Fibroblast of skin of abdomen (primary cell): ENCODE data around the gene OR2T29. TPM values are rescaled to one million over a fixed set of nuclear protein-coding genes. Genes with fewer than 3 reads are reported as not detected.
"Not testable (repeated sequence)": the region's sequence is repeated elsewhere in the genome, so short reads cannot be mapped to it uniquely, and the experiment has no call there.

Source experiments
- DNase-seq: peaks from one replicate; pipeline ENCODE4 v3.0.0-alpha.2; 2013
- polyA plus RNA-seq, 2 experiments: library from polyadenylated mRNA; unstranded; fragments of 120-200 nt; gene quantifications; one replicate each; pipeline ENCODE4 v1.2.1, GENCODE V29; 2013; ENCODE audit not compliant: insufficient read length in 2 of 2

OR2T29 gene, protein sequence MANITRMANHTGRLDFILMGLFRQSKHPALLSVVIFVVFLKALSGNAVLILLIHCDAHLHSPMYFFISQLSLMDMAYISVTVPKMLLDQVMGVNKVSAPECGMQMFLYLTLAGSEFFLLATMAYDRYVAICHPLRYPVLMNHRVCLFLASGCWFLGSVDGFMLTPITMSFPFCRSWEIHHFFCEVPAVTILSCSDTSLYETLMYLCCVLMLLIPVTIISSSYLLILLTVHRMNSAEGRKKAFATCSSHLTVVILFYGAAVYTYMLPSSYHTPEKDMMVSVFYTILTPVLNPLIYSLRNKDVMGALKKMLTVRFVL
- not detected for polyA plus RNA-seq (2013, experiment 1 of 2; ENCODE audit: insufficient read length)
- not detected for polyA plus RNA-seq (2013, experiment 2 of 2; ENCODE audit: insufficient read length)

DNA sequence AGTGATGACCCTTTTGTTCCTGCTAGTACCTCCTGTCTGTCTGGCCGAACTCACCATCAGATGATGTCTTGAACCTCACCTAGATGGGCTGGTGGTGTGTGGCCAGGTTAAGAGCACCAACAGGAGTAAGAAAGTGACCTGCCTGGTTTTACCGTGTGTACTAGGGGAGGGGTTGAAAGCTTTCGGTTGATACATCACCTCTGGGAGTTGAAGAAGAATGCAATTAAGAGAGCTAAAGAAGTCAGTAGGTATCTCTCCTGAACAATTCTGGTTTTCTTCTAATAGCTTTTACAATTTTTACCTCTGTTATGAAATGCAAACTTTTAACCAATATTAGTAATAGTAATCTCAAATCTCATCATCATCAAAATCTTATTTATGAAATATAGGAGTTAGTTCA, at the start of gene OR2T29:
Gene OR2T29, minus strand, starts transcription at position 101 of the 400 bp plus-strand sequence. CDS start 3,281 bp downstream, outside the sequence.
- DNase-seq = not testable (repeated sequence)

DNA sequence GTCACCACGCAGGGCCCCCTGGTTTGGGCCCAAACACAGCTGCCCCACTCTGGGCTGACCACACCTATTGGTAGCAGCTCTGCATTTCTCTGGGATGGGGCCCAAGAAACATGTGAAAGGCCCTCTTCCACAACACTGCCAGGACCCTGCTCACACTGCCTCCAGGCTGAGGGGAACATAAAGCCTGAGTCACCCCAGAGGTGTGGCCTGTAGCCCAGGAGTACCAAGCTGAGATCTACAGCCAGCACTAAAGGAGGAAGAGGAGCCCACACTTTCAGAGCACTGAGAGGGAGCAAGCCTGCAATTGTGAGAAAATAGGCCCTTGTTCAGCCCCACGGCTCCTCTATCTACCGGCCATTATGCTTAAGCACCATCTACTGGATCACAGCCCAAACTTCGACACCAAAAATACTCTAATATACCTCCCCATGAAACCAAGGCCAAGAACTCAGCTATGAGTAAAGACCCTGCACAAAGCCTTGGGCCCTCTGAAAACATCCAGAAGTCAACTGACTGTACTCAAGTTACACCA, 49.4 kb upstream of the OR2T29 start:
- no peak for DNase-seq

DNA sequence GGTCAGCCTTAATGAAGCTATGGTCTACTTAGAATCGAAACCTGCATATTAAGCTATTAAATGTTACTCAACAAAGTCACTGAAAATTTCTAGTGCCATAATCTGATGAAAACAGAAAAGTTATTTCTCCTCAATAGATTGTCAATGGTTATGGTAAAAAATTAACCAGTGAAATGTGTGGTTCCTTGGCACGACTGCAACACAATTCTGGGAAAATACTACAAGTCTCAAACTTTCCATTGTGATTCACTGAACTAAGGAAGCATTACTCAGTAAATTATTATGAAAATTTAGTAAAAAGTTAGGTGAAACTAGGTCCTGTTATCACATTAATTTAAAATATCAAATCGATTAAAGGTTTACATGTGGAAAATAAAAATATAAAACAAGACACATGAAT, 47.7 kb upstream of the OR2T29 start:
- DNase-seq = no peak

DNA sequence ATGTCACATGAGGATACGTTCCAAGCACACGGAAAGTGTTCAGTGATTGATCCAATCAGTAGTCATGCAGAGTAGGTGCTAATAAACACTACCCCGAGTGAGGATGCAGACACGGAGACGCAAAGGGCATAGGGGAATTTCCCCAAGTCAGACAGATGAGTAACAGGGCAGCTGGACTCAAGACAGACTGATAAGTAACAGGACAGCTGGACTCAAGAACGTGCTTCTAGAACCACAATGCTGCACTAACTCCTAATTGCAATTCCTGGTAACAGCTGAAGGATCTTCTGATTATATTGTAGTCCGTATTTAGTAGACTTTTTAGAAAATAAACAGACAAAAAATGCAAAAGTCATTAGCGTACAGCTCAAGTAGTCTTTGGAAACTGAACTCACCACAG, 36.8 kb upstream of the OR2T29 start:
- DNase-seq = no peak

DNA sequence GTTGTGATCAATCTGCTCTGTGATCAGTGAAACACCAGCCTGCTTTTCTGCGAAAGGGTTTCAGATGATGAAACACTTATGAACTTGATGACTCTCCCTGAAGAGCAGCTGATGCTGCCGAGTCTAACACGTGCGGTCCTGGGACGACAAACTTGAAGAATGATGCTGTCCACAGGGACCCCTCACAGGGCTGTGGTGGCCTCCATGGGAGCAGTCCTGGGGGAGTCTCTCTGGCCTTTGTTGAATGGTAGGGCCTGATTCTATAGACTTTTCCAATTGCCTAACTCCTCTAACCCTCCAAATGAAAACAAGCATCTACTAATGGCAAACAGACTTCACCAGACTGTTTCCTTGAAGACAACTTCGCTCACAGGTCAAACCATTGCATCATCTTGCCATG, 35.0 kb upstream of the OR2T29 start, which contains the start of gene OR2T10:
Gene OR2T10, minus strand, starts transcription at position 112 of the 400 bp plus-strand sequence. CDS start 3,932 bp downstream, outside the sequence.
- DNase-seq = no peak

DNA sequence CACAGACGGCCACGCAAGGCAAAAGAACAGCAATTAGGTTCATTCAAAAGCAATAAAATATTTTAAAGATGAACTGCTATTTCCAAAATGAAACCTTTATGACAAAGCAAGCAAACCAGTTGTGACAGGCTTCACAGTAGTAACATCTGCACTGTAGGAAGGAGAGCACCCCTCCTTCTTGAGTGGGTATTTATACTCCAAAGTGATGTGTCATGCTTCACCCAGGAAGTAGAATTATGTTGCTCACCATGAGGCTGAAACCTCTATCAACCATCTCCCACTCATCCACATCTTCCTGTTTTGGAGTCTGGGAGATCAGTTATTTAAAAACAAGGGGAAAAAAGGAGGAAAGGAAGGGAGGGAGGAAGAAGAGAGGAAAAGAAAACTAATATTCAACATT, 34.0 kb upstream of the OR2T29 start:
- DNase-seq = no peak

DNA sequence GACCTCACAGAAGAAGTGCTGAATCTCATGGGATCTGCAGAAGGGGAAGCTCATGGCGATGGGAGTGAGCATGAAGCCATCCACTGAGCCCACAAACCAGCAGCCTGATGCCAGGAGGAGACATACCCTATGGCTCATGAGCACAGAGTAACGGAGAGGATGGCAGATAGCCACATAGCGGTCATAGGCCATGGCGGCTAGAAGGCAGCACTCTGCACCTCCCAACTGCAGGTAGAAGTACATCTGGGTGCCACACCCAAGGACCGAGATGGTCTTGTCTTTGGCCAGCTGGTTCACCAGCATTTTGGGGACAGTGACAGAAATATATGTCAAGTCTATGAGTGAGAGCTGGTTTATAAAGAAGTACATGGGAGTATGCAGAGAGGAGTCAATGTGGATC, 30.7 kb upstream of the OR2T29 start:
- DNase-seq = no peak

DNA sequence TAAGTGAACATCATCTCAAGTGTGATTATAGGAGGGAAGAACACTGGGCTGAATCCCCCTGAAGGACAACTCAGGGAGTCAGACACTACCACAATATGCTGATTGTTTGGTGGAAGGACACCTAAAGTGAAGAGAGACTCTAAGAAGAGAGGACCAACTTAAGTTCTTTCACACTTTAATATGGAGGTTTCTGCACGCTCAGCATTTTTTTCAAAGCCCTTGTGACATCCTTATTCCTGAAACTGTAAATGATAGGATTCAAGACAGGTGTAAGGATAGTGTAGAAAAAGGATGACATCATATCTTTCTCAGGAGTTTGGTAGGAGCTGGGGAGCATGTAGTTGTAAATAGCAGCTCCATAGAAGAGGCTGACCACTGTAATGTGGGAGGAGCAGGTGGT, 30.1 kb upstream of the OR2T29 start:
- DNase-seq = no peak

DNA sequence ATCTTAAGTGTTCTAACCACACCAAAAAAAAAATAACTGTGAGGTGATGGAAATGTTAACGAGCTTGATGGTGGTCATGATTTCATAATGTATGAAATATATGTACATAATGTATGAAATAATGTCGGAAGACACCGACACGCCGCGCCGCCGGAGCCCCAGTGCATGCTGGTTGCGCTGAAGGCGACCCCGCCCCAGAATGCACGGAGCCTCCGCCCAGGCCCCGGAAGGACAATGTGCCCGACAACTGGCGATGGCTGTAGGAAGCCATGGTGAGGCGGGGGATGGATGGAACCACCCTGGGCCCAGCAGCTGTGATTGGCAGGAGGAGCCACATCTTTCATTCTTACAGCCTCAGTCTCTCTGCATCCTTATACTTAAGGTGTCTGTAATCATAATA, 27.5 kb upstream of the OR2T29 start:
- DNase-seq = no peak

DNA sequence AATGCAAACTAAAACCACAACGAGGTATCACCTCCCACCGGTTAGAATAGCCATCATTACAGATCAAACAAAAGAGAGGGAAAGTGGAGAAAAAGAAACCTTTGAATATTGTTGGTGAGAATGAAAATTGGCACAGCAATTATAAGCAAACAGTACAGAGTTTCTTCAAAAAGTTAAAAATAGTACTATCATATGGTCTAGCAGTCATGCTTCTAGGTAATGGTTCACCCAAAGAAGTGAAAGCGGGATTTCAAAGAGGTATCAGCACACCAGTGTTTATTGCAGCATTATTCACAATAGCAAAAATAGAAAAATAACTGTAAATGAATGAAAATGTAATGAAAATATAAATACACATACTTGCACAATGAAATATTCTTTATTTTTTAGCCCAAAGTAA, 26.8 kb upstream of the OR2T29 start:
- no peak for DNase-seq

DNA sequence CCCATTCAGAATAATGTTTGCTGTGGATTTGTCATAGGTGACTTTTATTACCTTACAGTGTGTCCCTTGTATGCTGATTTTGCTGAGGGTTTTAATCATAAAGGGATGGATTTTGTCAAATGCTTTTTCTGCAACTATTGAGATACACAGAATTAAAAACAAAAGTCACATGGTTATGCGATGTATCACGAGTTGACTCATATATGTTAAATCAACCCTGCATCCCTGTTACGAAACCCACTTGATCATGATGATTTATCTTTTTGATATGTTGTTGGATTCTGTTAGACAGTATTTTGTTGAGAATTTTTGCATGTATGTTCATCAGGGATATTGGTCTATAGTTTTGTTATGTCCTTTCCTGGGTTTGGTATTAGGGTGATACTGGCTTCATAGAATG, 22.7 kb upstream of the OR2T29 start:
- no peak for DNase-seq

DNA sequence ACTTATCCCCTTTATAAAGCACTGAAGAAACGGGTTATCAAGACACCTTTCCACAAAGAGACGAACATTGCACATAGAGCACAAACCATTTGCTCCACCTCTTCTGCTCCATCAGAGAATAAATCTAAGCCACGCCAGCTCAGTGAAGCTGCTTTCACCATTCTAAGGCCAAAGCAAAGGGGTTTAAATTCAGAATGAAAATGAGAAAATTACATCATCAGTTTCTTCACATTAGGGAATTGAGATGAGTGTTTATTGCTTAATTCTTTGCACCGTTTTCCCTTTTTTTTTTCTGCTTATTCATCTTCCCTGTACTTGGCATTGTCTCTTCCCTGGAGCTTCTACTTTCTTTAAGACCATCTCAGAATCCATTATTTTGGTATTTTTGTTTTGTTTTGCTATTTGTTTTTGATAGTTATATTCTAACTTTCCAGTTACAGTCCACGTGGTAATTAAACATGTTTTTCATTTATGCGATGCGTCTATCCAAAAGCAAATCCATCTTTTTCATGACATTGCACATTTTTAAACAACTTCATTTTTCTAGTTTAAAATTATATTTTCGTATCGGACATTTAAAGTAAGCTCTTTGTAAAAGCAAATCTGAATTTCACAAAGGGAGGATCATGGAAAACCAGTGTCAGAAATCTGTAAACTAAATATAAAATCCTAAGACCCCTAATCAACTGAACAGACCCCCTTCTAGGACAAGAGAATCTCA, 13.8 kb upstream of the OR2T29 start:
- DNase-seq = no peak

DNA sequence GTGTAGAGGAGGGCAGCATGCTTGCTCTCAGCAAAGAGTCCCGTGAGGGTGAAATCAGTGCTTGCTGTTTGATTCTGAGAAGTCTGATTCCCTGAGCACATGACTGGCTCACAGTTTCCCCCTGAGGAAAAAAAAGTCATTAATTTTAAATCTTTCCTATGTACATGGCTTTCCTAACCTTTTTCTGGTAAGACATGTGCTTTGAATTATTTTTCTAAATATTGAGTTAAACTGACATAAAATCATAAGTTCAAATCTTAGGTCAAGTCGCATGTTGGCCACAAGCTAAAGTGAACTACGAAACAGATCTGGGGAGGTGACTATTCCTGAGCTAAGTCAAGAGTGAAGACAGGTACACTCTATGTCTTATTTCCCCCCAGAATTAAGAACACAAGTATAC, 12.1 kb upstream of the OR2T29 start, which contains the start of gene OR2T34:
Gene OR2T34, minus strand, starts transcription at position 101 of the 400 bp plus-strand sequence. Its CDS starts 0 bp downstream, at position 101.
- DNase-seq = not testable (repeated sequence)

DNA sequence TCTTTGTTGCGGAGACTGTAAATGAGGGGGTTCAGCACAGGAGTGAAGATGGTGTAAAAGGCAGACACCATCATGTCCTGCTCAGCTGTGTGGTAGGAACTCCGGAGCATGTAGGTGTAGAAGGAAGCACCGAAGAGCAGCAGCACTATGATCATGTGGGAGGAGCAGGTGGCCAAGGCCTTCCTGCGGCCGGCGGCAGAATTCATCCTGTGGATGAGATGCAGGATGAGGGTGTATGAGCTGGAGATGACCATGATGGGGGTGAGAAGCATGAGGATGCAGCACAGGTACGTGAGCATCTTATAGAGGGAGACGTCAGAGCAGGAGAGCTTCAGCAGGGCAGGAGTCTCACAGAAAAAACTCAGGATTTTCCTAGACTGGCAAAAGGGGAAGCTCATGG, 11.3 kb upstream of the OR2T29 start:
- DNase-seq = not testable (repeated sequence)

DNA sequence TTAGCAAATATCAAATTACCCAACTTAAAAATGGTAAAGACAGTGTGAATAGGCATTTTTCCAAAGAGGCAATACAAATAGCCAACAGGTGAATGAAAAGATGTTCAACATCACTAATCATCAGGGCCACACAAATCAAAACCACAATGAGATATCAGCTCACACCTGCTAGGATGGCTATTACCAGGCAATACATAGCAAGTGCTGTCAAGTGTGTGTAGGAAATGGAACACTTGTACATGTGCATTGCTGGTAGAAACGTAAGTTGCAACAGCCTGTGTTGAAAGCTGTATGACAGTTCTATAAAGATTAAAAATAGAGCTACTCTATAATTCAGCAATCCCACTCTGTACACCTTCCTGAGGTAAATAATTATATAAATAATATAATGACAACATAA, 9.5 kb upstream of the OR2T29 start:
- not testable (repeated sequence) for DNase-seq

DNA sequence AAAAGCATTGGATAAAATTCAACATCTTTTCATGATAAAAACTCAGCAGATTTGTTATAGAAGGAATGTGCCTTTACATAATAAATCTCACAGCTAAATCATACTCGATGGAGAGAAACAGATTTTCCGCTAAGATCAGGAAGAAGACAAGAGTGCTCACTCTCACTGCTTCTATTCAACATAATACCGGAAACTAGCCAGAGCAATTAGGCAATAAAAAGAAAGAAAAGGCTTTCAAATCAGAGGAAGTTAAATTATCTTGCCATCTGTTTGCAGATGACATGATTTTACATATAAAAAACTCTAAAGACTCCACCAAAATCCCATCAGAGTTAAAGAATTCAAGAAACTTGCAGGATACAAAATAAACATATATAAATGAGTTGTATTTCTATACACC, 8.2 kb upstream of the OR2T29 start:
- DNase-seq = not testable (repeated sequence)

DNA sequence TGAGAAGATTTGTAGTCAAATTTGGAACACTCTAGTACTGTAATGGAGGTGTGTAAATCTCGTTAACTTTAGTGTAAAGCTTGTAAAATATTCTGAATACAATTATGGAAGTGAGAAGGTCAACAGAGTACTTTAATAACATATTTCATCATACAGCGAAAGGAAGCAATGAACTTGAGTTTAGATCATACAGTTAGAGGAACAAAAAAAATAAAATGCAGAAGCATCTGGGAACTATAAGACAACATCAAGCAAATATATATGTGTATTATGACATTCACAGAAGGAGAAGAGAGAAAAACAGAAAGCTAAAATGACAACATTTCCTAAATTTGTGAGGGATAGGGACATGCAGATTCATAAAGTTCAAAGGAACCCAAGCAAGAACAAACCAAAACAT, 6.5 kb upstream of the OR2T29 start:
- not testable (repeated sequence) for DNase-seq

DNA sequence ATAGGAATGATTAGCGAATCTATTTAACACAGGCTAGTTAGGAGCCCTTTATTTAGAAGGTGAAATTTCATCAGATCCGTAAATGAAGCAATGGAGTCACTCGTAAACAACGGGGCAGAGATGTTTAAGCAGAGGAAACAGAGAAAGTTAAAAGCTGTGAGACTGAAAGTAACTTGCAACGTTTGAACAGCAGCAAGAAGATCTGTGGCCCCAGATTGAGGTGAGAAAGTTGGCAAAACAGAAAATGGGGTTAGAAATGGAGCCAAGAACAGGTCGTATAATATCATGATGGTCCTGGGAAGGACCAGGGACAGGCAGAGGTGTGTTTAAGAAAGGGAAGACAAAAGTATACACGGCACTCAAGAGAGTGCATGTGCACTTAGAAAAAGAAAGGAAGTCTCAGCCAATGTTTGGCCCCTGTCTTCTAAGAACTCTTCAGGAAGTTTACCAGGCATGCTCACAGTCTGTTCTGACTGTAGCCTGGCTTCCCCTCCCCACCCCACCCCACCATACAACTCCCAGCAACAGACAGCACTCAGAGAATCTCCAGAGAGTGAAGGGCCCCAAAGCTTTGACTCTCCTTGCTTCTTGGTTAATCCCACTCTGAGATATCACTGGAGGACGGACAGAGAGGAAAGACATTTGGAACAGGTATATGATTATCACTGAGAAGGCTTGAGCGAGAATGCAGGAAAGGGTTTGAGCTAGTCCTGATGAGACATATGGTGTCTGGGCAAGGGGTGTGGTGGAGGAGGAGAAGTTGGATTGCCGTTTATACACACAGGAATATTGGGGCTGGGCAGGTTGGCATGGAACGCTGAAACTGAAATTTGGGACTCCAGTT, 3.2 kb upstream of the OR2T29 start:
- DNase-seq = not testable (repeated sequence)

DNA sequence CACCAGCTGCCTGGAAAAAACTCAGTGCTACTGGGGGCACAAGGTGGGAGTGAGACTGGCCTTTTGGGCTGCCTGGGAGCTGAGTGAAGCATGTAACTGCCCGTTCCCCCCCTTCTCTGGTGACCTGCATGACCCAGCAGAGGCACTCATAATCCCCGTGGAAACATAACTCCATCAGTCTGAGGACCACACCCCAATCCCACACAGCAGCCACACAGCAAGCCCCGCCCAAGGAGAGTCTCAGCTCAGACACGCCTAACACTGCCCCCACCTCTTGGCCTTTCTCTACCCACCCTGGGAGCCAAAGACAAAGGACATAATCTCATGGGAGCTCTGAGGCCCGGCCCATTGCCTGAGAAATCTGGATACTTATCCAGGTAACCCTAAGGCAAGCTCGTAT, 11.5 kb downstream of the OR2T29 start:
- not testable (repeated sequence) for DNase-seq

DNA sequence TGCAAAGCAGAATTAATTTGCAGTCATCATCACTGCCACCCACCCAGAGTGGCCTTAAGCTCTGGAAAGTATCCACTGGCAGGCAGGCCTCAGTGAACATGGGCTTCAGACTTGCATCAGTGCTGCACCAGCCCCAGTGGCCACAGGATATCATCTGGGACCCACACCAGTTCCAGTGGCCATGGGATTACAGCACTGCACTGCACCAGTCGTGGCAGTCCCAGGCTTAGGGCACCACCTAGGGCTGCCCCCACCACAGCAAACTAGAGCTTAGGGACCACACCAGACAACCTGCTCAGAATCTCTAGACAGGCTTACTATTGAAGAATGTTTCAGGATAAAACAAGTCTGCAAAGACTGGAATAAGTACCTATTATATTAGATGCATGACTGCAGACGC, 15.2 kb downstream of the OR2T29 start:
- DNase-seq = not testable (repeated sequence)

DNA sequence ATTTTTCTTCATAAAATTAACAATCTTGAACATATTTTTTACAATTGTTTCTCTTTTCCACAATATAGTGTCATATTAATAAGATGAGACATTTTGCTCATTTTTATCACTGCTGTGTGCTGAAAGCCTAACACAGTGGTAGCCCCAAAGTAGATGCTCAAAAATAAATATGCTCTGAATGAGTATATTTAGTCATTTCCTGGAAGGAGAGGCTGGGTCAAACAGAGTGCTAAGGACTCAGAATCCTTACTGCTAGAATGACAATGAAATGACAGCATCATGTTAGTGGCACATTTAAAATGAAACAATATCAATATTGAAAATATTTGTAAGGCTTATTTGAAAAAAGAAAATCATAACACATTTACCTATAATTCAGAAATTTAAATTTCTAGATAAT, 25.1 kb downstream of the OR2T29 start:
- DNase-seq = not testable (repeated sequence)

DNA sequence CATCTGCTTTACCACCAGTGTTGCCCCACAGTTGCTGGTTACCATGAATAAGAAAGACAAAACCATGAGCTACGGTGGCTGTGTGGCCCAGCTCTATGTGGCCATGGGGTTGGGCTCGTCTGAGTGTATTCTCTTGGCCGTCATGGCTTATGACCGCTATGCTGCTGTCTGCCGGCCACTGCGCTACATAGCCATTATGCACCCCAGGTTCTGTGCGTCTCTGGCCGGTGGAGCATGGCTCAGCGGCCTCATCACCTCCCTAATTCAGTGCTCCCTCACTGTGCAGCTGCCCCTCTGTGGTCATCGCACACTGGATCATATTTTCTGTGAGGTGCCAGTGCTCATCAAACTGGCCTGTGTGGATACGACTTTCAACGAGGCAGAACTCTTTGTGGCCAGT, 40.7 kb downstream of the OR2T29 start:
- no peak for DNase-seq
